Stimulated activated CD4-positive, alpha-beta T cell treated with anti-CD3 and anti-CD28 coated beads, Interleukin-2, amount 100 ng/mL, for 4 hours (primary cell): ENCODE measurements around the gene CA12.

Source experiments
- DNase-seq: peaks from one replicate; pipeline ENCODE4 v3.0.0-alpha.2; 2020; ENCODE audit warnings: low read depth

Gene CA12

DNA sequence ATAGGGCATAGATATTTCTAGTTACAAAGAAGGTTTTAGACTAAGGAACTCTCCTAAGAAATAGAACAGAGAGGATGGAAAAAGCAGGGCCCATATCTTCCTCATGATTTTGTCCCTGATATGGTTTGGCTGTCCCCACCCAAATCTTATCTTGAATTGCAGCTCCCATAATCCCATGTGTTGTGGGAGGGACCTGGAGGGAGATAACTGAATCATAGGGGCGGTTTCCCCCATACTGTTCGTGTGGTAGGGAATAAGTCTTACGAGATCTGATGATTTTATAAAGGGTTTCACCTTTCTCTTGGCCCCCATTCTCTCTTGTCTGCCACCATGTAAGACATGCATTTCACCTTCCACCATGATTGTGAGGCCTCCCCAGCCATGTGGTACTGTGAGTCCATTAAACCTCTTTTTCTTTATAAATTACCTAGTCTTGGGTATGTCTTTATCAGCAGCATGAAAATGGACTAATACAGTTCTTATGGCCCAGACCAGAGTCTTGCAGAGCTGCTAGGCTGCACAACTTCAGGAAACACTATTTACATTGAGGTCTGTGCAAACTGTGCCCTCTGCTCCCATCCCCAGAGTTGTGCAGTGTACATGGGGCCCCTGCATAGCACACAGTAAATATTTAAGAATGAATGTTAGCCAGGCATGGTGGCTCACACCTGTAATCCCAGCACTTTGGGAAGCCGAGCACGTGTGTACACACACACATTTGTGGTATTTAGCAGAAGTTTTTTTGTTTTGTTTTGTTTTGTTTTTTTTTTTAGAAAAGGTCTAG is 20.3 kb upstream of the CA12 start:
- no peak for DNase-seq

DNA sequence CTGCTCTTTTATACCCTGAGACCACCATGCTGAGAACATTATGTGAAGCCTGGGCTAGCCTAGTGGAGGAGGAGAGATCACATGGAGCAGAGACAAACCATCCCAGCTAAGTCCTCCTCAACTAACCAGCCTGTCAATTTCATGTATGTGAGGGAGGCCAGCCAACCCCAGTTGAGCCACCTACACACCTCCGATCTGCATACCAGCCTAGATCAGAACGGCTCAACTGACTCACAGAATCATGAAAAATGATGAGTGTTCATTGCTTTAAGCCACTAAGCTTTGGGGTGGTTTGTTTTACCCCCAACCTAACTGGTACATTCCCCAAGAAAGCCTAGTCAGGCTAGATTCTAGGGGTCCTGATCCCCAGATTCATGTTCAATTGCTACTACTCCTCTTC is 19.4 kb upstream of the CA12 start:
- no peak for DNase-seq

DNA sequence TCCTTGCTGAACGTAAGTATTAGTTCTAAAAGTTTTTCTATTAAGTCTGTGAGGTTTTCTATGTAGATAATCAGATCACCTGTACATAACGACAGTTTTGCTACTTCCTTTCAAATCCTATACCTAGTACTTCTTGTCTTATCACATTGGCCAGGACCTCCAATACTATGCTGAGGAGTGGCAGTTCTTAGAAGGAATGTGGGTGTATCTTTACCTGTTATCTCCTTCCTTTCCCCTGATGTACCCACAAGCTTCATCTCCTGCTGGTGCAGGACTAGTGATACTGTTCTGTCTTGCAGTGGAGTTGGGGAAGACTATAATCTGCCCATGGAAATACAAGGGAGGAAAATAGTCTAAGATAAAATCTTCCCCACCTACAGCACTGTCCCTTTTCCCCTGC is 16.8 kb upstream of the CA12 start:
- DNase-seq: no peak

DNA sequence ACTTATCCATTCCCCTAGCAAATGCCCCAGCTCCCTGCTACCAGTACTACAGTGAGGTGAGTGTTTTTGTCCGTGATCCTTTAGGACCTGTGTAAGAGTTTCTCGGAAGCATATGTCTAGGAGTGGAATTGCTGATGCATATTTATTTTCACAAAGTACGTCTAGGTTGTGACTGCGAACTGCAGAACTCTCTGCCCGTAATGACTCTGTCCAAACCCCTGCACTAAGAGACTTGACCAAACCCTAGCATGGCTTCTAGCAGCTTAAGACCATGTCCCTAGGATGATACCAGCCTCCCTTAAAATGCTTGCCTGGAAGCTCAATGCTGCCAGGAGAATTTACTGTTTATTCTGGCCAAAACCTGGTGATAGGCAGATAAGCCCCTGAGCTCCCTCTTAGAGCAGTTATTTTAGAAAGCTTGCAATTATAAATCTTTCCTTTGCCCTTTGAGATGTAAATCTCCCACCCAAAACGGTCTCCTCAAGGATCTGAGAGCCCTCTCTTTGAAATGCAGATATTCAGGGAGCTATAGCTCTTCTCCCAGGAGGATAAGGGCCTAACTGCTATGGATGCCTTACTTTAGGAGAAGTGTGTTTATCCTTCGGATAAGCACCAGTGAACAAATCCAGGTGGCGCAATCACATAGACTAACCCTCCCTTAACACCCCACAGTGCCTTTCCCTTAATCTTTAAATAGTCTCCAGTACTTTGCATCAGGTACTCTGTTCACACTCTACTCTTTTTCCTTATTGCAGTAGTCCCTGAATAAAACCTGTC is 14.7 kb upstream of the CA12 start:
- no peak for DNase-seq

DNA sequence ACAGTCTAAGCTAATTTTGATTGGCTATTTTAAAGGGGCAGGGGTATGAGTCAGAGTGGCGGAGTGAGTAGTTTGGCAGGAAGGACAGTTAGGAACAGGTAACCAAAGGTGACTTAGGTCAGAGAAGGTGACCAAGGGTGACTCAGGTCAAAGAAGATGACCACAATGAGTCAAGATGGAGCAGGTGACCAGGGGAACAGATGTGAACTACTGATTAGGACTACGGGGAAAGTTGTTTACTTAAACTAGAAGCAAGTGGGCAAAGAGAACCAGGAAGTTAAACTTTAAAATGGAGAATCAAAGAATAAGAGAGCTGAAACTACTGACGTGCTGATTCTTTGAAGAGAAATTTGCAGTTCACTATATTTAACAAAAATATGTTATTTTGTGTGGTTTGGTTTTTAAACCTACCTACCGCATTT is 14.1 kb upstream of the CA12 start:
- no peak for DNase-seq

DNA sequence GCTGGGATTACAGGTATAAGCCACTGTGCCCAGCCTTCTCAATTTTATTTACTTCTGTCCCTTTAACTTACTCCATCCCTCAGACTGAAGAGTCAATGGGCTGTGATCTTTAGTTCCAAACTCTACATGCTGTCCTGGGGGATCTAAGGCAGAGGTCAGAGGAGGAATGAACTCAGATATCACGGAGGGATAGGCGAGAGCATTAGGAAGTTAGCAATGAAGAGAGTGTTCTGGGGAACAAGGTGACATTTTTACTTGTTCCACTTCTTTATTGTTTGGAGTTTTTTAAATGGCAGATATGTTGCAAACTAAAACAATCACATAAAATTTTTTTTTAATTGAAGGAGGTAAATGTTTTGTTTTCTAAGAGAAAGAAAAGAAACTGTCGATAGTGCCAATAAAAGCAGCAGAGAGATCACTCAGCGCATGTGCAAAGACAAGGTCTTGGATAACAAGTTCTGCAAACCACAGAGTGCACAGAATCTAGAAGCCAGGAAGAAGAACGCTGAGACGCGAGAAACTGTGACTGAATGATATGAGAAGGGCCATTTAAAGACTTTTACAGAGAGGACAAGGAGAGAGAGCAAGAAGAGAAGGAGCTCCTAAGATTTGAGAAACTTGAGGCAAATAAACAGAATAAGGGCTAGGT is 10.8 kb upstream of the CA12 start:
- DNase-seq: no peak

DNA sequence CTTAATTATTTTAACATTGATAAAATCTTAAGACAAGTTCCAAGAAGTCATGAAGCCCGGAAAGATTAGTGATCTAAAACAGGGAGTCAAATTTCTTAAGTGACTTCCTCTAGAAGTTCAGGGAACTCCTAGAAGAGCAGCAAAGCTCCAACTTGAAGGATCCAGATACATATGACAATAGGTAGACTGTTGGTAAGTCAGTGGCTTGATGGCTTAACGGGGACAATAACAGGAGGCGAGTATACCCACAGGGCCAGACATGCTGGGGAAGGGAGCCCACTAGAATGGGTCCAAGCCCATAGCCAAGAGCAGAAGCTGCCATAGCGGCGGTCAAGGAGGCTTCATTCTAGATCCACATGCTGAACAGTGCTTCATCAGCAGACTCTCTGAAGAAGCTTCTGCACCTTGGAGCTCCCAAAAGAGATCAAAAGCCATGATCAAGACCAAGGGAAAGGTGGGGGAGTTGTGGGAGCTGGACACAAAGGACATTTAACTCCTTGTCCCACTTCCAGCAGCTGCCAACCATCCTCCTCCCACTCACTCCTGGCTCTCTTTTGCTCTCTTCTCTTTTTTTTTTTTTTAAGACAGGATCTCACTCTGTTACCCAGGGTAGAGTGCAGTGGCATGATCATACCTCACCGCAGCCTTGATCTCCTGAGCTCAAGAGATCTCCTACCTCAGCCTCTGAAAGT is 10.2 kb upstream of the CA12 start:
- no peak for DNase-seq

DNA sequence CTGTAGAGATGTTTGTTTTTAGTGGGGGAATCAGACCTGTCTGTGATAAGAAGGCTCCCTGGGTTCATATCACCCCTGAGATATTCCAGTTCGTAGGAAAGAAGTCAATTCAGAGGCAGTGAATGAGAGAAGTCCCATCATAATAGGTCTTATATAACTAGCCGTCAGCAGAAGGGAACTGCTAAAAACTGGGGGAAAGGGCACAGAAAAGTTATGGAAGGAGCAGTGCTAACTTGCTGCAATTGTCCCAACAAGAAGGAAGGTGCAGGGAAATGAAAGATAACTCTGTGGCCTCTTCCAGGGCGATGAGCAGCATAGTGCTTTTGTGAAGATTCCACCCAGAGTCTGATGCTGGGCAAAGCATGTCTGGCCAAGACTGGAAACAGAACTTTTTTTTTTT is 9.0 kb upstream of the CA12 start:
- no peak for DNase-seq

DNA sequence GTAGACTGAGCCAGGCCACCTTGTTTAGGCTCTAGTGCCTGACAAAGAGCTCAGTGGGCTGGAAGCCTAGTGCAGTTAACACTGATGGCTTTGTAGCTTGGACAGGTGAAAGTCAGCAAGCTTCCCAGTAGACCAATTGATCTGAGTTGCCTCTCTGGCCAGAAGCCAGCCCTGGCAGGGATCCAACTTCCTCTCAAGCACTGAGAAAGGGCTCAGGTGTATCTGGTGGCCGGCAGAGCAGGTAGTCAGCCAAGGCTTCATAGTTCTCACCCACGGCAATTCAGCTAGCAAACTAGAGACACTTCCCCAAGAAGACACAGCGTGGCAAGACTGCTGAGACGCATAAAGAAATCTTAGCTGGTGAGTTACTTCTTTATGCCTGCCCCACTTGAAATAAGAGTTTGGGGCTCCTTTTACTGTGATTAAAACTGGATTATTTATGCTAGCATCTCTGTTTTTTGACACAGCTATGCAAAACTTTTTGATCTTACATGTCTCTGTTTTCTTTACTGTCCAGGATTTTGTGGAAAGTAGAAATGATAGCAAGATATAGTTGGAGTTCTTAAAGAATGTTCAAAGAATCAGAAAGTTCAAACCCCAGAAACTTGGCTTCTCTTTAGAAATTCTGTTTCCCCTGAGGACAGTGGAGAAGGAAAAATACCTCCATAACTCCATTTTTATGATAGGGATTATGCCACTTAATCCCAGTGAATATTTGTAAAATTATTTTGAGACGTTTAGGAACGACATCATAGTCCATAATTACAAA is 8.4 kb upstream of the CA12 start:
- no peak for DNase-seq

DNA sequence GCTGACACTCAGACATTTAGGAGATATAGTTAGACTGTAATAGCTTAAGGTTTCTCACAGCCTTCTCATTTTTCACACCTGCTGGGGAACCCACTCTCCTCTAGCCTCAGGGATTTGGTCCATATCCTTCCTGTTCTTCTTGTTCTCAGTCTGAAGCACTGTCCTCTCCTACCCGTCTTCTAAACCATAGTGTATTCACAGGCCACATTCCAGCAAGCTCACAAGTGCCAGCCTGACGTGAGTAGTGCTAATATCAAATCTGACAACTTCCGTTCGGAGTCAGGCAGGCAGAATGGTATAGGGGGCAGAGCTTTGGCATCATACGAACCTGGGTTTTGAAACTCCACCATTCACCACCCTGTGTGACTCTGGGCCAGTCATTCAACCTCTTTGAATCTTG is 6.9 kb upstream of the CA12 start:
- DNase-seq: no peak

DNA sequence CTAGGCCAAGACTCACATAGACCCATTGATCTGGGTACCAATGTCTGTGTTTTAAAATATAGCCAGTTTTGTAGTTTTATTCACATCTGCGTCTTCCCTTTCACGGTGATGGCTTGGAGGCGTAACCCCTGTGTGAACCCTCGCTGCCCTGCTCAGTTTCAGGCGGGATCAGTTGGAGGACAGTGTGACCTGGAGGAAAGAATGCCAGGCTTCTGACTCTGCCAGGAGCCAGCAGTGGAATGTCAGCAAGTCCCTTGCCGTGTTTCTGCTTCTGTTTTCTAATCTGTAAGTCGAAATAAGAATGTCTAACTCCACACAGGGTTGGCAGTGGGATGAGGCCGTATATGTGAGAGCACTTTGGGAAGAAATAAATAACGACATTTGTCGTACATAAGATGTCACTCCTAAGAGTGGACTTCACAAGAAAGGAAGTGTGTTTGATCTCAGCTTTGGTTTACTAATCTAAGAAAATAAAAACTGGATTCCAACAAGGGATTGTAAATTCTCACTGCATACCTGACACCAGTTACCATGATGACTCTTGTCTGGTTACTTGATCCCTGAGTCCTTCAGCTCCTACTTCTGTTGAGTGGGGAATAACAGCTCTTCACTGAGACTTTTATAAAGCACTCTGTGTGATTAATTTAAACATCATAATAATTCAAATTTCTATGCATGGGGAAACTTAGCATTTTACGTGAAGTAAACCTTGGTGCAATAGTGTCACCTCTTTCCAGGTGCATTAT is 6.3 kb upstream of the CA12 start:
- DNase-seq: no peak

DNA sequence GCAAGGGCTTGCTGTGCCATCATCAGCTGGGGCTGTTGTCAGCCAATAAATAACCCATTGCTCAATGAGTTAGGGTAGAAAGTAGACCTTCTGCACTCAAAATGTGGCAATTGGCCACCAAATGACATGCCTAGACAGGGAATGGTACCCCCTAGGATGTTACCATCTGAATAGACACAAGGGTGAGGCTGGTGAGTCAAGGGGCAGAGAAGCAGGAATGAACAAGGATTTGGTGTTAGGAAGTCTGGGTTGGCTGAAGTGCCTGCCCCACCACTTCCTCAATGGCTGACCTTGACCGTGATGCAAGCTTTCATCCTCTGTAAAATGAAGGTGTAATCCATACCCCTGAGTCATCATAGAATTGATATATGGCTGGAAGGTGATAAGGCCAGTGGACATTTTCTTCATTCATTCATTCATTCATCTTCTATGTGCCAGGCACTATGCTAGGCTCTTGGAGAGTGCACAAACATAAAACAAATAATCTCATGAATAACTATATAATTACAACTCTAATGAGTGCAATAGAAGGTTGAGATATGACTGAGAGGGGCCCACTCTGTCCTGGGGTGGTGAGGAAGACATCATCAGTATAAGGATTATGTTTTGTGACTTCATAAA is 4.4 kb upstream of the CA12 start:
- DNase-seq: no peak

DNA sequence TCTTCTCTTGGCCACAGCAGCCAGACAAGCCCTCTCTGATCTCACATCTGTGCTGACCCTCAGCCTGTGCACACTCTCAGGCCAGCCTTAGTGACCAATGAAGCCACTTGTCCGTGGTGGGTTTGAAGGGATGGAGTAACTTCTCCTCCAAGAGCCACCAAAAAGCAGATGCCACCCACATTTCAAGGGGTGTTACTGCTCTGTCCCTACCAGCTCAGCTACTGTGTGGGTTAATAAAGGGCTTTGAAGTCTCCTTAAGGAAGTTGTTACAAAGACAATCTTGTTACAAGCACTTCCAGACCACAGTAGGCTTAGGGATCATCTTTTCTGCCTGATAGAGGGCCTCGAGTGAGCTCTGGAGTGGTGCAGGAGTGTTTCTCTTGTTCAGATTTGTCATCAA is 3.3 kb upstream of the CA12 start:
- DNase-seq: no peak

DNA sequence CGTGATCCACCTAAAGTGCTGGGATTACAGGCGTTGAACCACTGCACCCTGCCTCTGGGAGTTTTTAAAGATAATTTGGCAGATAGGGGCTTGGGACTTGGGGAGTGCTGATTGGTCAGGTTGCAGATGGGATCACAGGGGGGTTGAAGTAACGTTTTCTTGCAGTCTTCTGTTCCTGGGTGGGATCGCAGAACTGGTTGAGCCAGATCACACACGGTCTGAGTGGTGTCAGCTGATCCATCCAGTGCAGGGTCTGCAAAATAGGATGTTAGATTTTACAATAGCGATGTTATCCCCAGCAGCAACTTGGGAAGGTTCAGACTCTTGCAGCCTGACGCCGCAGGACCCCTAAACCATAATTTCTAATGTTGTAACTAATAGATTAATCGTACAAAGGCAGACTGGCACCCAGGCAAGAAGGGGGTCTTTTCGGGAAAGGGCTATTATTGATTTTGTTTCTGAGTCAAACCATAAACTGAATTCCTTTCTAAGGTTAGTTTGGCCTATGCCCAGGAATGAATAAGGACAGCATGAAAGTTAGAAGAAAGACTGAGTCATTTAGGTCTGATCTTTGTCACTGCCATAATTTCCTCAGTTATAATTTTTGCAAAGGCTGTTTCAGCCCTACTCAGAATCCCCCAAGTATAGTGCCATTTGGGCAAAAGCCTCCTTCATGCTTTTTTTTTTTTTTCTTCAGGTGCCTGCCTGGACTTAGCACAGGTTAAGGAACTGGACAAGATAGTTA is 1.5 kb upstream of the CA12 start:
- DNase-seq: no peak

DNA sequence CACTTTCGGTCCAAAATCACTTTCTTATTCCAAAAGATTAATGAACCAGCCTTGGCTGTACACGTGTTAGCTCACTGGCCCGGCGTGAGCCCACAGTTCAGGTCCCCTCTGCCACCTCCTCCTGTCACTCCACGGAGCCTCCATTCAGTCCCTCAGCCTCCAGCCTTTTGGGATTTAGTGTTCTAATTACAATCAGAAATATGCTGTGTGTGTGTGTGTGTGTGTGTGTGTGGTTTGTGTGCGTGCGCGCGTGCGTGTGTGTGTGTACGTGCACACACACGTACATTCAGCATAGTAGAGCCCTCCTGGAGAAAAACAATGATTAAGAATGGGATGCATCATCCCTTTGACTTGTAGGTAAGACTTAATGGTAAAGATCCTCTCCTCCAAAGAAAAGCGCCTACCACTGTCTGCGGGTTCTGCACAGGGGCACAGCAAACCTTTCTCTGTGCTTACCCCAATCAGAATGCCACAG is 801 bp downstream of the CA12 start:
- DNase-seq: no peak

DNA sequence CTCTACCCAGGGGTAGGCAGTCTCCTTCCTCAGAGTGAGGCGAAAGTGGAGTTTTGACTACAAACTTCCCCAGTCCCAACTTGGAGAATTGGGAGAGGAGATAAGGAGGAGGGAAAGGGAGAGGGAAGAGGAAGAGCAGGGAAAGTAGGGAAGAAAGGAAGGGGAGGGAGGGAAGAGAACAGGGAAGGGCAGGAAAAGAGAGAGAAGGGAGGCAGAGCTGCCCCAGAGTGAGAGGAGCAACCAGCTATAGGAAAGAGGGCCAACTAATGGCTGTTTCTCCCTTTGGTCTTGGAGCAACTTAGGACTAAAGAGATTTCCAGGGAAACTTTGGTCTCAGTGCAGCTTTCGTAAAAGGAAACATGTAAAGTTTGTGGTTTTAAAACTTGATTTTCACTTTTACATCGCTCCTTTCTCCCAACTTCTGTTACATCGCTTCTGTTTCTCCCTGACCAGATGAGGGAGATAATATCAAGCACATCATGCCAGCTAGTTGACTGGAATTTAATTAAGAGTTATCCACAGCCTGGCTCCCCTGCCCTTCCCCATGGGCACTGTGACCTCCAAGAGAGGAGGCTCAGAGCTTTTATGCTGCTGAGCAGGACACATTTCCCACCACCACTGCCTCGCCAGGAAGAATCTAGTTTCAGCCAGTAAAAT is 1.4 kb downstream of the CA12 start:
- DNase-seq: no peak

DNA sequence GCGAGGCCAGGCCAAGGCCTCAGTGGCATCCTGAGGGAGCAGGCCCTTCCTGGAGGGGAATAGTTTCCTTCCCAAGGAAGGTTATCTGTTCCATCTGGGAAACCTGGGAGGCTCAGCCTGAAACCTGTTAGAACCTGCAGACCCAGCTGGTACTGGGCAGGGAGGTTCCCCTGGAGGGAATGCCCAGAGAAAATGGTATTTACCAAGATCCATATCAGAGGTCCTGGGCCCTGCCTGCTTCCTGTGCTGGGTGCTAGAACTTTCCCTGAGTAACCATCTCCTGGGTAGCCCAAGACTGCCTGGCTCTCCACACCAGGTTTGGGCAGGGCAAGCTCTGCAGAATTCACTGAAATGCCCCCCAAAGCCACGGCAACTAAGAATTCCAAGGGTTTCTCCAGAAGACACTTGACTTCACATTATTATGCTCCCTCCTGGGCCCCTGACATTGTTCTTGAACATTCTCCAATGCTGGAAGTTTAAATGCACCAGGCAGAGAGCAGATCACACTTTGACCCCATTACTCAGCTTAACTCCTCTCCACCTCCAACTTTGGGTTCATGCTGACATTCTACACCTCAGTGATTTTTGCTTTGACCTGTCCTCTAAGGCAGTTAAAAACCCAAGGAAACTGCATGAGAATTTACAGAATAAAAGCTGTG is 2.0 kb downstream of the CA12 start:
- no peak for DNase-seq

DNA sequence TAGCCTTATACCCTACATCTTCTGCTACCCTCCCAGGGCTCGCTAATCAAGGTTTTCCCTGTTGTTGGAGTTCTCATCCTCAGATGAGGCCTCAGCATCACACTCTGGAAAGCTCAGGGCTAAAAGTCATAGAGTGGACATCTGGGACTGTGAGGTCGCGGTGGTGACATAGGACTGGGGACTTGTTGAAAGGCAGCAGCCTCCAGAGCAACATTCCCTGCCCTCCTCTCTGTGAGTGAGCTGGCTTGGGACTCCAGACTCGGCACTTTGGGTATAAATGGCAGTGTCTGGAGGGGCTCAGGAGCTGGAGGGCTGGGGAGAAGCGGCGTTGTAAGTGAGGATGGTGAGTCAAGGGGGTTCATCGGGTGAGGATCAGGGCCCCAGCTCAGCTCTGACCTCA is 2.7 kb downstream of the CA12 start:
- DNase-seq: no peak
